Dermis blood vessel endothelial cell (primary cell): ENCODE results near the gene ACIN1. TPM values are rescaled to one million over a fixed set of nuclear protein-coding genes. Genes with fewer than 3 reads are reported as not detected.

Experiments used
- DNase-seq: peaks from one replicate; pipeline ENCODE4 v3.0.0; 2010
- total RNA-seq: library from RNA; depleted of rRNA; stranded (reverse); fragments of >200 nt; gene quantifications from 2 replicates; pipeline ENCODE4 v1.2.3, GENCODE V29; 2014

The ACIN1 gene
- total RNA-seq, 1 donor from 2014 or later, result 65.2 TPM

DNA sequence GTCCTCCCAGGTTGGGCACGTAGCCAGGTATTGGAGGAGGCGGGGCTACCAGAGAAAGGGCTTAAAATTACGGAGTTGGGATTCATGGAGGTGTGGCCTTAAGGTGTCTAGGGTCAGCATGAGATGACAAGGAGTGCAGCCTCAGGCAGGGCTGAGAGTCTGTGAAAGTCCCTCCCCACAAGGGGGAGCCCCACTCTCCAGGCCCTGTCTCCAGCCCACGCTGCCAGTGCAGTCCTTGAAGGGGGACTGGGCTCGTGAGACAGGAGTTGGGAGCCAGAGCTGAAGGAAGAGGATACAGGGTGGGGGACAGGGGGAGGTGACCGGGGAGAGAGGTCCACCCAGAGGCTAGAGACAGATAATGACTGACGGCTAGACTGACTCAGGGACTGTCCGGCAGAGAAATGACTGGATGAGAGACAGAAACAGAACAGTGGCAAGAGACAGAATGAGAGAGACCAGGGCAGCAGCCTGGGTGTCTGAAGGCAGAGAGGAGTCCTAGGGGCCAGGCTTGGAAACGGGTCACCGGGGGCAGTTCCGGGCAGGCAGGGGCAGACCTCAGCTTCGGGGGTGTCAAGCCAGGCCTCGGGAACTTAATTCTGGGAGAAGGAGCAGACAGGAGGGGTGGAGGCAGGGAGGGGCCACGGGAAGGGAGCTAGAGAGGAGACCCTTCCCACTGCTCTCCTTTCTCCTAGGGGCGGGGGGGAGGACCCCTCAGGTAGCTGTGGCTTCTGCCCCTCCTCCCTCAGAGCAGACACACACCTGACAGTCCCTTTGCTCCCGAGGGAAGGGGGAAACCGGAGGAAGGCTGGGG is 38.6 kb downstream of the ACIN1 start:
- peak; percentile 88 for DNase-seq

DNA sequence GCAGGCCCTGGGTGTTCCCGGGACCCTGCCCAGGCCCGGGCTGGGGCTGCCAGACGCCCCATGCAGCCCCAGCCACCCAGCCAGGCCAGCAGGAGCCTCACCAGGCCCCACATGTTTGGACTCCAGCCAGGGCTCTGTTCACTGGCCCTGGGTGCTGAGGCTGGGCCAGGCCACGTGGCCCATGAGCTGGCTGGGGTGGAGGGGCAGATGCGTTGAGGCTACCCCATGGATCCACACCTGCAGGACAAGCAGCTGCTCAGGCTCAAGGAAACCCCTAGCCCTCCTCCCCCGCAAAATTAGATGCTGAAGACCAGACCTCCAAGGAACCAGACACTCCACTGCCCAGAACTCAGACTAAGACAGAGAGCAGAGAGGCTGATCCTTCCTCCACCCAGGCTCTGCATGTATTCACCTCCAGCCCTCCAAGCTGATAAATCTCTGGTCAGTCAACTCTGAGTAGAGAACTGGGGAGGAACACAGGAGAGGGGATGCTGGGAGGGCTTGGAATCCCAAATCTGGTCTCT is 39.3 kb downstream of the ACIN1 start:
- no peak for DNase-seq

DNA sequence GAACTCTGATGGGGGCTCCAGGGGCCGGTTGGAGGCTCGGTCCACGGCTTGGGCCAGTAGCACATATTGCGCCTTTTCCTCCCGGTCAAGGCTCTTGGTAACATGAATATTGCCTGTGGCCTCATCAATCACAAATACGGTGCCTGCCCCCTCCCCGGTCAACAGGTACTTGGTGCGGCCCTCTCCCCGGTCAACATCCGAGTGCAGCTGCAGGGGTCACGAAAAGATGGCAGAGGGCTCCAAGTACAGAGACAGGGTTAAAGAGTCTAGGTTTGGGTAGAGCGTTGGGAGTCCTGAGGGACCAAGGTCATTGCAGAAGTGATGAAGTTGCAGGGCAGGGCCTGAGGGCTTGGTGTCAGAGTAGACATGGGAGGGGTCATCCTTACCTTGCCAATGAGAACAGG is 39.8 kb downstream of the ACIN1 start:
- no peak for DNase-seq

GRCh38 chr14:23054000-23054811 is 40.7 kb downstream of the ACIN1 start:
- DNase-seq, result peak; percentile 64

DNA sequence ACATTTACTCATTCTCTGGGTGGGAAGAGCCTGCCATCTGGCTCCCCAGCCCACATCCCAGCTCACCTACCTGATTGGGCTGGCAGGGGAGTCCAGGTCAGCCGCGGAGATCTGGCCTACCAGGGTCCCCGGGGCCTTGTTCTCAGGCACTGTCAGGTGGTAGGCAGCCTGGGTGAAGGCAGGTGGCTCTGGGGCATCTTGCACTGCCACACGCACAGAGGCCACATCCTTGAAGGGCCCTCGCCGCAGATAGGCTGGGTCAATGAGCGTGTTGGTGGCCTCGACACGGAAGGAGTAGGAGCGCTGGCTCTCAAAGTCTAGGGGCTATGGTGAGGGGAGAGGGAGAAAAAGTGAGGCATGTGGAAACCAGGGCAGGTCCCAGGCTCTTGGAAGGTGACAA is 41.5 kb downstream of the ACIN1 start:
- DNase-seq, result no peak

DNA sequence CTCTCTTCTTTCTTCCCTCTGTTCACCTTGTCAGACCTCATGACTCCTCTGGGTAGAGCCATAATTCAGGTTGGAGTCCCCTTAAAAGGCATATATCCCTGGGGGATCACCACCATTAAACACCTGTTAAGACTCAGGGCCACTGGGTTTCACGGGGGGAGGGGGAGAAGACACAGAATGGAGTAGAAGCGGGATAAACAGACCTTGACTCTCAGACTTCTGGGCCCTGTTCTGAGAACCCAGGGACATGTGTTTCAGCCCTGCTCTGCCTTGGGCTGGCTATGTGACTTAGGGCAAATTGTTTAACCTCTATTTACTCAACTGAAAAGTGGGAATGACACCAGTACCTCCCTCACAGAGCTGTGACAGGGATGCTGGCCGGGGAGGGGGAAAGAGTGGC is 42.3 kb downstream of the ACIN1 start:
- no peak for DNase-seq

DNA sequence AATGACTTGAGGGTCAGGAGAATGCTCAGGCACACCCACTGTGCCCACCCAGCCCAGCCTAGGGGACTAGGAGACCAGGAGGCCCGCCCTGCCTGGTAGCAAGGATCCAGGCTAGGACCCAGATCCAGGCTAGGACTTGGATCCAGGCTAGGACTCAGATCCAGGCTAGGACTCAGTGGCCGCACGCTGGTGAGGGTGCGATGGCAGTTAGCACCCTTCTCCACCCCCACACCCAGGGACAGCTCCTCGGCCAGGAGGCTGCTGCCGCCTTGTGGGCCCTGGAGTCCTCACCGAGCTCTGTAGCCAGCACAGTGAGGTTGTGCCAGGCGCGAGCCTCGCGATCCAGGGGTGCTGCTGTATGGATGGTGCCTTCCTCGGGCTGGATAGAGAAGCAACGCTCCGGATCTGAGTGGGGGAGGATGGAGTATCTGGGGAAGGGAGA is 42.7 kb downstream of the ACIN1 start:
- DNase-seq, result no peak

DNA sequence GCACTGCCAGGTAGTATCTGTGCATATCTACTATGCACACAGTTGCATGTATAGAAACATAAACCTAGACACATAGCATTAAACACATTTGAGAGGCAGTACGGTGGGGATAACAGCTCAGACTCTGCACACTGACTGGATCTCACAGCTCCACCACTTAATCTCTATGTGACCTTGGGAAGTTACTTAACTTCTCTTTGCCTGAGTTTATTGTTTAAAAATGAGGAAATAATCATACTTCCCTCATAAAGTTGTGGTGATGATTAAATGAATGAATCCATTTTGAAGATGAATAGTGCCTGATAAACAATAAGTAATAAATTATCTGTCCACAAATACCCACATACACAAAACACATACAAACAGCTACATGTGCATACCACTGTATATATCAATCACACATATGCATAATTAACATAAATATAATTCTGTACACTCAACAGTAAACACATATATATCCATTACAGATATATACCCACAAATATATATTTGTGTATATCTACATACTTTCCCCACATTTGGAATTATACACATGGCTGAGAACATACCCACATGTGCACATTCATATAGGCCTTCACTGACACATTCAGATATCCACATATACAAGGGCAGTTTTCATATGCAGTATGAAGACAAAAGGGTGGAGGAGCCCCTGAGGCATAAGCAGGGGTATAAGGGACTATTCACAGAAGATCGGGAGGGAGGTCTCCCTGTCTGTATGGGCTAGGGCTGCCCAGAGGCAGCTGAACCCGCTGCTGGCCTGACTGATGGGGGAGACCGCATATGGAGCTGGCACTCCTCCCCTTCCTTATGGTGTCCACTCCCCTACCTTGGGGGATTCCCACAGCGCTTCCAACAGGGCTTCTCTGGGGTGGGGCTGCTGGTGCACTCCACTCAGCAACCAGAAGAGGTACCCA is 43.5 kb downstream of the ACIN1 start:
- no peak for DNase-seq

- no peak for DNase-seq
Observed at GRCh38 chr14:23049011-23049410, 45.9 kb downstream of the ACIN1 start.

DNA sequence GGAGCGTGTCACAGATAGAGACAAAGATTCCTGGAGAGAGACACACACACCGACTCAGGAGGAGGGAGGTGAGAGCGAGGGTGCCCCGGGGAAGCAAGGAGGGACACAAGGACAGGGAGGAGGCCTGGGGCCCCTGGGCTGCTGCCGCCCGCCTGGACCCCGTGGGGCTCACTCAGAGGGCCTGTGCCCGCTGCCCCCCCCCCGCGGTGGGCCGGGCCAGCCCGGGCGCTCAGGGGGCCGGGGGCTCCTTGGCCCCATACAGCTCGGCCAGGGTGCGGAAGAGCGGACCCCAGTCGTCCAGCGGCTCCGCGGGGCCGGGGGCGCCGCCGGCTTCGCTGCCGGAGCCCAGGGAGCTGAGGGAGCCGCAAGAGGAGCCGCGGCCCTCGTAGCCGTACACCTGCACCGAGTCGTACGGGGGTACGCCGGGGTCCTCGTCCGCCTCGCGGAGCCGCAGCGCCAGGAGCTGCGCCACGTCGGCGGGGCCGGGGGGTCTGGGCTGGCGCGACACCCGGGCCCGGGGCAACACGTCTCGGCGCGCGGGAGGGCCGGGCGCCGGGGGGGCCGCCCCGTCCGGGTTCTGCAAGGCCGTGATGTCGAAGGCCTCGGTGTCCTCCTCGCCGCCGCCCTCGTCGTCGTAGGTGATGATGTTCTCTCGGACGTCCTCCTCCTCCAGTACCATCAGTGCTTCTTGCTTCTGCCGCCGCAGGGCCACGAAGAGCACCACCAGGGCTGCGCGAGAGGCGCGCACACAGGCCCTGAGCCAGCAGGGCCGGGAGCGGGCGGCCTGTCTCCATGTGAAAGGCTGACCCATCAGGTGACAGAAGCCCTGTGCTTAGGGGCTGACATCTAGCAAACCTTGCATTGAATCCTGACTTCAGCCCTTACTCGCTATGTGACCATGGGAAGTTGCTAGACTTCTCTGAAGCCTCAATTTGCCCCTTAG is 46.9 kb downstream of the ACIN1 start:
- no peak for DNase-seq

- peak; percentile 70 for DNase-seq
Observed at GRCh38 chr14:23047034-23047634, 47.8 kb downstream of the ACIN1 start.

GRCh38 chr14:23045419-23046357 is 49.2 kb downstream of the ACIN1 start:
- peak; percentile 81 for DNase-seq

DNA sequence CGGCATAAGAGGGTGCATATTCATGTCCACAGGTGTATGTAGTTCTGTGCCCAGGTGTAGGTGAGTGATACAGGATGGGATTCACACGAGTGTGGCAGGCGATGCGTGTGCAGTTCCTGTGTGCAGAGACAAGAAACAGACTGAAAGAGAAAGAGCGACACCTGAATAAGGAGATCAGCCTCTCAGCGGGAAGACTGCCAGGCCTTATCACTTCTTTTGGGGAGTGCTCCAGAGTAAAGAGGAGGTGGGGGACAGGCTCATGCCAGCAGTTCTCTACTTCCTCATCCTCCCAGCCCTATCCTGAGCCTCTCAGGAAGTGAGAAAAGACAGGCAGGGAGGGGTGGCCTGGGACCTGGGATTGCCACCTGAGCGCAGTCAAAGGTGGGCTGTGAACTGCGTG is 50.1 kb downstream of the ACIN1 start:
- DNase-seq, result no peak

DNA sequence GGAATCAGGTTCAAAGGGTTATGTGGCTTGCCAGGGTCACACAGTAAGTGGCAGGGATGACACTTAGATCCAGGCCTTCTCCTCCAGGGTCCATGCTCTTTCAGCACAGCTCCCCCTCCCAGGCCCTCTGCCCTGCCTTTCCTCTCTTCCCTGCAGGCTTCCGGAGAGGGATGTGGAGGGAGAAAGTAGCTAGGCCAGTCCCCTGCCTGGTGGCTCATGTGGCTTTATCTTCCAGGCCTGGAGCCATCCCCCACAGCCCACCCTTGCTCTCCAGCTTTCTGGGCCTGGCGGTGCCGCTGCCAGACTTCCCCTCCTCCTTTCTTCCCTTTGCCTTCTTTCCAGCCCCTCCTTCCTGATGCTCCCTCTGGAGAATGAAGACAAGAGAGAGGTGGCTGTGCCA is 51.2 kb downstream of the ACIN1 start:
- no peak for DNase-seq

- DNase-seq, result no peak
Observed at GRCh38 chr14:23043145-23043544, 51.8 kb downstream of the ACIN1 start.

DNA sequence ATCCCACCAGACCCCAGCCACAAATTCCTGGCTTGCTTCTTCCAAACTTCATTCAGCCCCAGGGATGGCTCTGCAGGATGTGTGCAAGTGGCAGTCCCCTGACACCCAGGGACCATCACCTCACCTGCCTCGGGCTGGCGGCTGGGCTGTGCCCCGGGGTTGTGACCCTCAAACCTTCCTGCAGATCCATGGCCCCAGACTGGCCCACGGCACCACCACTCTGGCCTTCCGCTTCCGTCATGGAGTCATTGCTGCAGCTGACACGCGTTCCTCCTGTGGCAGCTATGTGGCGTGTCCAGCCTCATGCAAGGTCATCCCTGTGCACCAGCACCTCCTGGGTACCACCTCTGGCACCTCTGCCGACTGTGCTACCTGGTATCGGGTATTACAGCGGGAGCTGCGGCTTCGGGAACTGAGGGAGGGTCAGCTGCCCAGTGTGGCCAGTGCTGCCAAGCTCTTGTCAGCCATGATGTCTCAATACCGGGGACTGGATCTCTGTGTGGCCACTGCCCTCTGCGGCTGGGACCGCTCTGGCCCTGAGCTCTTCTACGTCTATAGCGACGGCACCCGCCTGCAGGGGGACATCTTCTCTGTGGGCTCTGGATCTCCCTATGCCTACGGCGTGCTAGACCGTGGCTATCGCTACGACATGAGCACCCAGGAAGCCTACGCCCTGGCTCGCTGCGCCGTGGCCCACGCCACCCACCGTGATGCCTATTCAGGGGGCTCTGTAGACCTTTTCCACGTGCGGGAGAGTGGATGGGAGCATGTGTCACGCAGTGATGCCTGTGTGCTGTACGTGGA is 52.6 kb downstream of the ACIN1 start, which contains the start of gene PSMB11:
PSMB11 (plus strand) TSS at position 51 of the 804 bp plus-strand sequence; CDS start at position 65, 14 bp downstream.
- no peak for DNase-seq

GRCh38 chr14:23041729-23042128 is 53.2 kb downstream of the ACIN1 start:
- no peak for DNase-seq

DNA sequence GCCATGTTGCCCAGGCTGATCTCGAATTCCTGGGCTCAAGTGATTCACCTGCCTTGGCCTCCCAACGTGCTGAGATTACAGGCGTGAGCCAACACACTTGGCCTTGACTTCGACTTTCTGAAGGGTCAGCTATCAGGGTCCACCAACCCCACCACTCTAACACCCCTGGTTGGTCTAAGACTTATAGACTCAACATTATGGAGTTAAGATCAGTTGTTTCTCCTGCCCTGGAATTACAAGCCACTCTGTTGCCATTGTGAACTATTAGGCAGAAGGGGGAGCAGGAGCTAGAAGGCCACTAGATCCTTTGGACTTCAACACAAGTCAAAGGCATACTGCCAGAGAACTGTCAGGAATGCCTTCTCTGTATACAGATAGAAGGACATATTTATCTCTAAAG is 54.8 kb downstream of the ACIN1 start:
- no peak for DNase-seq
